LNCaP clone FGC (cell line): ENCODE measurements around the gene MND1.
"Not testable (repeated sequence)": the region's sequence is repeated elsewhere in the genome, so short reads cannot be mapped to it uniquely, and the experiment has no call there.

ENCODE experiments used
- DNase-seq: peaks from one replicate; pipeline ENCODE4 v3.0.0-alpha.2; 2011; ENCODE audit warnings: low read depth
- H3K4me3 ChIP-seq: 2 replicates; pipeline ENCODE4 v1.5.1; 2011; ENCODE audit warnings: mild to moderate bottlenecking, low read depth, low read length, control low read depth
- CTCF ChIP-seq: IDR thresholded peaks from 2 replicates; pipeline ENCODE4 v1.5.1; 2012; ENCODE audit warnings: mild to moderate bottlenecking; ENCODE audit not compliant: control insufficient read depth, insufficient read depth; ENCODE audit errors: extremely low read depth

The MND1 gene

GRCh38 chr4:153452658-153453378 lies 108.3 kb downstream of the MND1 start:
- no peak overlapping the region for H3K4me3 ChIP-seq
- TF ChIP-seq CTCF = no peak
- DNase-seq = no peak

GRCh38 chr4:153453402-153453801 lies 108.9 kb downstream of the MND1 start:
- no peak for DNase-seq
- H3K4me3 ChIP-seq = no peak overlapping the region
- no peak for TF ChIP-seq CTCF

GRCh38 chr4:153458969-153459368 lies 114.5 kb downstream of the MND1 start:
- DNase-seq = no peak
- TF ChIP-seq CTCF = no peak
- H3K4me3 ChIP-seq = no peak overlapping the region

GRCh38 chr4:153461549-153461948 lies 117.1 kb downstream of the MND1 start:
- not testable (repeated sequence) for DNase-seq, H3K4me3 ChIP-seq

GRCh38 chr4:153464068-153464467 lies 119.6 kb downstream of the MND1 start:
- TF ChIP-seq CTCF = no peak
- no peak for DNase-seq
- no peak overlapping the region for H3K4me3 ChIP-seq
